HG03565 (cell line): Measurements from ENCODE around the gene OSBPL5.

Experiments used
- ATAC-seq: cut with Tn5 transposase; IDR thresholded peaks from one replicate; pipeline ENCODE4 v1.9.1; 2021; ENCODE audit warnings: mild to moderate bottlenecking, moderate library complexity; ENCODE audit not compliant: unreplicated experiment

The OSBPL5 gene

DNA sequence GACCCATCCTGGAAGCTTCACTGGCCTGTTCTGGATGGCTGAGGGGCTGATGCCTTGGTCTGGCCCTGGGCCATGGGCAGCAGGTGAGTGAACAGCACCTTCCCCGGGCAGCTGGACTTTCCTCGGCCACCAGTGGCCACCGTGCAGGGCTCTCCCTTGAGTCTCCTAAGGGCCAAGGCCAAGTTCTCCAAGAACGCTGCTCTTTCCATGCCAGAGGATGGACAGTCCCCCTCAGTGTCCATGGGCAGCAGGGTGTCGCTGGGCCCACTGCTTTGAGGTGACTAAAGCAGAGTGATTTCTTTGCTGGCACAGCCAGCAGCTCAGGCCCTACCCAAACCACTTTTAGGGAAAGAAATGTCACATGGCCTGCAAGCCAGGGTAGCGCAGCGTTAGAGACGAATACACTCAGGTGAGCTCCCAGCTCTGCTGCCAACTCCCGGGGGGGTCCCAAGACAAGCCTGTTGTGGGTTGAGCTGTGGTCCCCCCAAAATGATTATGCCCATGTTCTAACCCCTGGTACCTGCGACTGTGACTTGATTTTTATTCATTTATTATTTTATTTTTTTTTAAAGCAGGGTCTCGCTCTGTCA lies 104.6 kb downstream of the OSBPL5 start:
- ATAC-seq, result no peak

DNA sequence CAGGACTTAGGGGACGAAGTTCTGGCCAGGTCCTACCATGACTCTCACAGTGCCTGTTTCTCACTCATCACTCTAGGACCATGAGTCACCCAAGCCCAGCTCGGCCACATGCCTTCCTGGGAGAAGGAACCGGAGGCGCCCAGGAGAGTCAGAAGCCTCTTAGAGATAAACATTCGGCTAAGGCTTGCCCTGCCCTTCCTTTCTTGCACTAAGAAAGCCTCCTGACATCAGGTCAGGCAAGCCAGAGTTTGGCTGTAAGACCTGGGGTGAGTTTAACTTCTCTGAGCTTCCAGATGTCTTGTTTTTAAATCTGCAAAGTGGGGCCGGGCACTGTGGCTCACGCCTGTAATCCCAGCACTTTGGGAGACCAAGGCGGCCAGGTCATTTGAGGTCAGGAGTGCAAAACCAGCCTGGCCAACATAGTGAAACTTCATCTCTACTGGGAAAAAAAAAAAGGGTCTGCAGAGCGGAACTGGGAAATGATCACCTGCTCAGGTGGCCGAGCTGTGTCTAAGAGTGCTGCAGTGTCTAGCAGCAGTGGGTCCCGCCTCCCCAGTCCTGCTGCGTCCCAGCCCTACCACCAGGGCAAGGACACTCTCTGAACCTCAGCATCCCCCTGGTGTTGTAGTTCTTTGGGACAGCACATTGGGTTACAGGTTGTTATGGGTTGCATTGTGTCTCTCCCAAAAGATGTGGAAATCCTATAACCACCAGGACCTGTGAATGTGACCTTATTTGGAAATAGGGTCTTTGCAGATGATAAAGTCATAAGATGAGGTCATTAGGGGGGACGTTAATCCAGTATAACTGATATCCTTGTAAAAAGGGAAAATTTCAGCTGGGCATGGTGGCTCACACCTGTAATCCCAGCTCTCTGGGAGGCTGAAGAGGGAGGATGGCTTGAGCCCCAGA lies 106.1 kb downstream of the OSBPL5 start:
- no peak for ATAC-seq

DNA sequence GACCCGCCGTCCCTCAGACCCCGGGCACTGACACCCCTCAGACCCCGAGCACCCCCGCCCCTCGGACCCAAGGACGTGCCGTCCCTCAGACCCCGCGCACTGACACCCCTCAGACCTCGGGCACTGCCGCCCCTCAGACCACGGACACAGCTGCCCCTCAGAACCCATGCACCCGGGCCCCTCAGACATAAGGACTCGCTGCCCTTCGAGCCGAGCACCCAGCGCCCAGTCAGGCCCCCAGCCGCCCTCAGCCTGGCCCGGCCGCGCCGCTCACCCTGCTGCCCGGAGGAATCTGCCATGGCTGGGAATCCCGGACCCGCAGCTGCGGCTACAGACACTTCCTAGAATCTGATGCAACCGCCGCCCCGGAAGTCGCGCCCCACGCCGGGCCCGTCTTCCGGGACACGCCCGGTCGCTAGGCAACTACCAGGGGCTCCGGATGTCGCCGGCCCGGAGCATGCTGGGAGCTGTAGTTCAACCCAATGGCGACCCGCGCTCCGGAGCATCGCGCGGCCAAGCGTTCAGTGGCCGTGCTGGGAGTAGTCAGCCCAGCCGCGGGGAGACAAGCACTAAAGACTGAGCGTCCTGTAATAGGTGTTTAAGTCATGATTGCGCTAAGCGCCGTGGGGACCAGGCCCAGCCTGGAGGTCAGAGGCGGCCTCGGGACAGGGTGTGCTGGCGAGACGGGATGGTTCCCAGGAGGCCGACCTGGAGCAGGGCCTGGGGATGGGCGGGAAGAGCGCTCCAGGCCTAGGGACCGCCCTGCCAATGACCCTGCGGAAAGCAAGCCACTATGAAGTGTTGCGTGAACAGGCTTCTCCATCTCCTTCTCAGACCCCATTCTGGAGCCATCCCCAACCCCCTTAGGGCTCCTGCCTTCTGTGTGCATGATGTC lies 107.8 kb downstream of the OSBPL5 start, which contains the start of gene CARS1:
CARS1 (minus strand) TSS at position 355 of the 895 bp plus-strand sequence; CDS start at position 299, 56 bp downstream.
- peak; percentile 97 for ATAC-seq

DNA sequence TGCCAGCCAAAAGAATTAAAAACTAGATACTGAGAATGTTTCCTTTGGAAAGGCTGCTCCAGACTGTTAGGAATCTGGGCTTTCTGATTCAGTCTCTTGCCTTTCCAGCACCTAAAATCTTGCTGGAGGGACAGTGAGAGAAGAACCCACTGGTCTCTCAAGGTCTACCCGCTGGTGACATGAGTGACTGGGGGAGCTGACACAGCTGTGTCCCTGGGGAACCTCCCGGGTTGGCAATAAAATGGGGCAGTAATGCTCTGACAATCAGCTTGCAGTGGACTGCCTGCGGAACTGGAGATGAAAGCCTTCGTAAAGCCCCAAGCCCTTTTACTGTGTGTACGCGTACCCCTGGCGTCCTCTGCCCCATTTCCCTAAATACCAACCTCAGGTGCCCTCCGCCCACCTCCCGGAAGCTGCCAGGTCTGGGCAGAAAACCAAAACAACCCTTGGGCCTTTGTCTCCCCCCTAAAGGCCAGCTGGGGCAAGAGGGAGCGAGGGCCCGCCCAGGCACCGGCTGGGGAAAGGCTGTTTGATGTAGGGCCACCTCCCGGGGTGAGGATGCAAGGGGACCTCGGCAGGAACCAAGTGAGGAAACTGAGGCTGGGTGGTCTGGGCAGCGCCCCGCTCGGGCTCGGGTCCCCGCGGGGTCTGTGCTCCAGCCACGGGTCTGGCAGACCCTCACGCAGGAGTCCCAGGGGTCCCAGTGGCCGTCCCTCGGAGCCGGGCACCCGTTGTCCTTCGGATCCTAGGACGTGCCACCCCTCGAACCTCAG lies 108.6 kb downstream of the OSBPL5 start:
- no peak for ATAC-seq

DNA sequence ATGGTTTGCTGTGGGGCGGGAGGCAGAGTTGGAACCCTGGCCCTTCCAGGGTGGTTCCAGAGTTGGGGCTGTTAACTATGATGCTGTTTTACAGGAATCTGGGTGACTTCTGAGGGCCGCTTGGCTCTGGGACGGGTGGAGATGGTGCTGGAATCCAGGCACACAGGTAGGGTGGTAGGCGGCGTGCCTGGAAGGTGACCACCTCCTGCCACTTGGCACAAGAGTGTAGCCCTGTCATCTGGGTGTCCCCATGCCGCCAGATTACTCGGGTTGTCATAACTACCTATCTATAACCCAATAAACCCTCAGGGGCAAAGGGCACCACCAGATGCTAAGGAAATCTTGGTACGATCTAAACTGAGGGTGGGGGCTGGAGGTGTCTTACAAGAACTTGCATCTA lies 109.2 kb downstream of the OSBPL5 start:
- no peak for ATAC-seq

DNA sequence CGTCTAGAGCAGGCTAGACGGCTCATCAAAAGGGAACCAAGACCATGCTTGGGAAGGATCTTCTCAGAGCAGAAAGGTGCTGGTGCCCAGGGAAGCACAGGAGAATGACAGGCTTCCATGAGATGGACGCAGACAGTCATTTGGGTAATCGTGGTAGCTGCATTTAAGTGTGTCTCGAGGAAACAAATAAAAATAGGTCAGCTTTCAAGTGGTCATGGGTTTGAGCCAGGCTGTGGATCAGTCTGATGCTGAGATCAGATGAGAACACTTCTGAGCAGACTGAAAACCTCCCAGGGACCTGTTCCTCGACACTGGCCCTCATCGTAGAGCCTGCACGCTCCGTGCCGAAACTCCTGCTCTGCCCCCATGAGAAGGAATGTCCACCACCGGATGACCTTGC lies 112.5 kb downstream of the OSBPL5 start:
- ATAC-seq, result no peak

DNA sequence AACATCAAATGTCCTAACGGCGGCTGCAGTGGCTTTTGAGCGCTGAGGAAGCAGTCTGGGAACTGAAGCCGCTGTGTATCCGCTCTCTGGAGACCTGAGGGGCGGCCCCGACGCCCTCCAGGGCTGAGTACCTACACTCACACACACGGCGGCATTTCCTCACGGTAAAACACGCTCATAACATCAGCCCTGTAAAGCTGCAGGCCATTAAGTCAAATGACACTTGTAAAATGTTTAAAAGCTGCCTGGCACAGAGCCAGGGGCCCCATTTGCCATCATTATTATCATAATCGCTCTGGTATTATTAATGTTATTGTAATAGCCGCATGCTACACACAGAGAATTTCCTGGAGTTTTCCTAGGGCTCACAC lies 113.0 kb downstream of the OSBPL5 start:
- ATAC-seq, result no peak

DNA sequence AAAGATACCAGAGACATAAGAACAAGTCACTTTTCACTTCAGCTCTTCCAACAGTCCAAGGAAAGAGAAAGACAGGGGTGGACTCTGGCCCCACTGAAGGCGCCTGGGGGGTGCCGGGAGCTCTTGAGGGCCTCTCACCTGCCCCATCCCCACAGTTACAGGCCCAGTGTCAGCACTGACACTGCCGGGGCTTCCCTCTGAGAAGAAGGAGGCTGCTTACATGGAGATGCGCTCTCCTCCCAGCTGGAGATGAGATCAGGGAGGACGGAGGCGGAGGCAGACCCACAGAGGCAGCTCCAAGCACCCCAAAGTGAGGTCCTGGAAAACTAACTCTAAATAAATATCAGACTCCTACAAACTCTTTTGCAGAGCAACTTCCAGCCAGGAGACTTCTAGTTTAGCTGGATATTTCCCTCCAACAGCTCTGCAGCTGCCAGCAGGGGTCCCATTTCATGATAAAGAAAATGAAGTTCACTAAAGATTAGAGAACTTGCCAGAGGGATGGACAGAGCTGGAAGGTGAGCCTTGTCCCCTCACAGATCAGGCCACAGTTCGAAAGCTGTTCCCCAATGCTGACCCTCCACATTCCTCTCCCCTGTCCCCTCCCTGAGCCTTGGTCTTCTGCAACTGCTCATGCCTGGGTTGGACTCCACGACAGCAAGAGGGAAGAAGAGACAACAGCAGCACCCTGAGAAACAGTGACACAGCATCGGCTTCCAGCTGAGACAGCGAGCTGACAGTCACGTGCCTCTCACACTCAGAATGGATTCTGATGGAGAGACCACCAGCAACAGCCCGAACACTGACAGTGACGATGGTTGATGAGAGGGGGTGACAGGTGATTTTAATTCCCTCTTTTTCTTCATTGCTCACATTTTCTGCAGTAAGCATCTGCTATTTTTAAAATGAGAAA lies 113.7 kb downstream of the OSBPL5 start:
- no peak for ATAC-seq

DNA sequence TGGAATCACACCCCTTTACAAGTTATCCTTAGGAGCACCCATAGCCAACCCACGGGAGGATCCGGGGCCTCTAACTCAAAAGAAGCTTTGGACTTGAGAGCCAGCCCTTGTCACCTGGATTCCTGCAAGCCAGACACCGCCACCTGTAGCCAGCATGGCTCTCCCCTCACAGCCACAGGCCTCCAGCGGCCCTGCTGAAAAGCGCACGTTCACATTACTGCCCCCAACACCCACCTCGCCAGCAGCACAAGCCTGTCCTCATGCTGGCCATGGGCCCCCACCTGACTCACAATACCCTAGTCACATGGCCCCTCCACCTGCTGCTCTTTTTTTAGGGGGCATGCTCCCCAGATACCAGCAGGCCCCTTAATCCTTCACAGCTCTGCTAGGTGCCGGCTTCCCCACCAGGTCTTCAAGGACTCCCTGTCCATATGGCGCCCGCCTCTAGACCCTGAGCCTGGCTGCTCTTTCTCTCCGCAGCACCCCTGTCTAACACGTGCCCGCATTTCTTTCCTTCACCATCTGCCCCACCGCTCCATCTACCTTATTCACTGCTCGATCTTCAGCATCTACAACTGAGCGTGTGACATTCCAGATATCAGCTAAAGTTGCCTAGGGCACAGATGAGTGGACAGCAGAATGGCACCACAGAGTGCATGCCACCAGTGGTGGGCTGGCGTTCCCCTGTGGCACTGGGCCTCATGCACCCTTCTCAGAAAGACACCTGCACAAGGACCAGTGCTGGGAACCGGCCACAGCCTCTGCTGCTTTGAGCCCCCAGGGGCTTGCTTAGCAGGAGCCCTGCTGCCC lies 114.5 kb downstream of the OSBPL5 start:
- ATAC-seq, result no peak

DNA sequence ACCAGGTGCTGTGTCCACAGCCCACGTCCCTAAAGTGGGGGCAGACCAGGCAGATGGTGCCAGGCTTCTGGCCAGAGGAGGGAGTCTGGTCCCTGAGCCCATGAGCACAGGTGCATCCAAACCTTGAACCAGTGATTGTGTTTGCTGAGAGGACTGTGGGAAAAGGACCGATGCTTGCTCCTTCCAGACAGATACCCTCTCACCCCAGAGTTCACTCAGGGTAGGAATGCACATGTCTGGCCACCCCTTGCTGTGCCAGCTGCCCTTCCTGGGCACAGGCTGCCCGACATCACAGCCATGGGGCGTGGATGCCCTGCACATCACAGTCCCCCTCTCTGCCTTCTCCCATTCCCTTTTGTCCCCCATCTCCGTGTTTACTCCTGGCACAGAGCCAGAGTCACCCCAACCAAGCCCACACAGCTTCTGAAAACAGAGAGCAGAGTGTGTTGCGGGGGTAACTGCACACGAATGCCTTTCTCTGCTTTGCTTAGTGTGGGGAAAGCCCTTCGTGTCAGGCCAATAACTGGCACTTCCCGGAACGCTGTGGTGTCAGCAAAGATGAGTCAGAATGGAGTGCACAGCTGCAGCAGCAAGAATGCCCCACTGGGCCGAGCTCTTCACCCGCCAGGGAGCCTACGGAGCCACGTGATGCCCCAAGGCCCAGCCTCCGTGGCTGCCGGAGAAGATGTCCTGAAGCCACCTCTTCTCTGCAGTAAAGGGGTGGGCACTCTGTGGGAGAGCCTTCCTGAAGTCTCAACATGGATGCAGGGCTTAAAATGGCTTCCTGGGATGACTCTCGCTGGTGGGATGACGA lies 115.5 kb downstream of the OSBPL5 start:
- peak; percentile 88 for ATAC-seq

DNA sequence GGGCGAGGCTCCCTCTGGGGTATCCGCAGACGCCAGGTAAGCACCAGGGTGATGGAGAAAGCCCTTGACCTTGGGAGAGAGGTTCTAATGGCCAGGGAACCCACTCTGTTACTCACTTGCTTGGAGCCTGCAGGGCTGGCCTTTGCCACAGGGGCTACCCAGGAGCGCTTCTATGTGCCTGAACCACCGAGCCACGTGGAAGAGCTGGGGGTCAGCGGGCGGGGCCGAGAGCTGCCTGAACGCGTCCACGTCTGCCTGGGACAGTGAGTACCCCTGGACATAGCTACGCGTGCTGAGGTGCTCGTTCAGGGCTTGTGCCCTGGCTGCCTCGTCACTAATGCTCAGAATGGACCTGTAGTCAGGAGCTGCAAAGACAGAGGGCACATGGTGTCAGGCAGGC lies 117.5 kb downstream of the OSBPL5 start:
- ATAC-seq, result no peak

DNA sequence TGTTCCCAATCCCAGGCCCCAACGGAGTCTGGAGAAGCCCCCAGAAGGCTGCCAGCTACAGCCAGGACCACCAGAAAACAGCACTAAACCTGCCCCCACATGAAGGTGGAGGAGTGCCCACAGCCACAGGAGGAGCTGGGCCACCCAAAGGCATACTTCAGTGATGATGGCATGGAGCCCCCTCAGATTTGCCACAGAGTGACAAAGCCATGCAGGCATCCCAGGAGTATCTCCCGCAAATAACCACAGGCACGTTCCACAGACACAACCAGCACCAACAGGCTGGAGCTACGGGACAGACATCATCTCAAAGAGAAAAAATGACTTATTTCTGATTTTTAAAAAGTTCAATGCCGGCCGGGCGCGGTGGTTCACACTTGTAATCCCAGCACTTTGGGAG lies 118.5 kb downstream of the OSBPL5 start:
- ATAC-seq, result no peak

DNA sequence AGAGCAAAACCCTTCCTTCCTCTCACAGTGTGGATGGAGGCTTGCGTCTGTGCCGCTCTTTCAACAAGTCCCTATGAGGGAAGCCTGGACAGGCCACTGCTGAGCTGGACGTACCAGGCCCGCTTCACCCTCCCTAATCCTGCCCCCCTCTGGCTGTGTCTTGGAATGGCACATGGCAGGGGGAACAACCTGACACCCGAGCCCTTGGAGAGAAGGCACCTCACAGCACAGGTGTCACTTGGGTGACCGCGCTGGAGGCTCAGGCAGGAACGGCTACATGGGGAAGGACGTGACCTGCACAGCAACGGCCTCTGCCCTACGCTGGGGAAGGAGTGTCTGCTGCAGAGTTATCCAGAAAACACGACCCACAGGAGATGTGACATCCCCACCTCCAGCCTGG lies 118.9 kb downstream of the OSBPL5 start:
- no peak for ATAC-seq

DNA sequence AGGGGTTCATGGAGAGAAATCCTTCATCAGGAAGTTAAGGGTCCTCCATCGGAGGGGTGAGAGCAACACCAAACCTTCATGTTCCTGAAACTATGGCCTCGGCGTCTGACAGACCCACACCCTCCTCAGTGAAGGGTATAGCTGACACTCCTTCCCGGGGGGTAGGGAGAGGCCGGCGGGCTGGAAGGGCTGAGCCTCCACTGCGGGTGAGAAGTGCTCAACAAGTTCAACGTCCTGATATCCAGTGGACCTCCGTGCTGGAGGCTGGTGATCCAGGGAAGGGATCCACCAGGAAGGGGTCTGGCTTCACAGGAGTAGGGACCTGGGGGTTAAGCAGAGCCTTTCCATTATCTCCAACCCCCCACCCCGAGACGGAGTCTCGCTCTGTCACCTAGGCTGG lies 120.2 kb downstream of the OSBPL5 start:
- ATAC-seq, result no peak

DNA sequence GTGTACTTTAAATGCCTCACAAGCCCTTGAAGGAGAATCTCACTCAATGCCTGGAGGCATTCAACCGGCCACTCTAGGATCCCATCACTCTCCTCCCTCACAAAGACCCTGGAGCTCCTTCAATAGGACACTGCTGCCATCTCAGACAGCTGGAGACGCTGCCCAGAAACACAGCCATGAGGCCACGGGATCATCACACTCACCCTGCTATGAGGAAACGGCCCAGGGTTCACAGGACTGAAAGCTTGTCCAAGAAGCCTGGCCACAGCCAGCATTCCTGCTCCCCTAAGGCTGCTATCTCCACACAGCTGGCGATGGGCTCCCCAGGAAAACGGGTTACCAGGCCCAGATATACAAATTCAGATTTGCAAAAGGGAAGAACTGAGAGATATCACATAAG lies 121.1 kb downstream of the OSBPL5 start:
- no peak for ATAC-seq

DNA sequence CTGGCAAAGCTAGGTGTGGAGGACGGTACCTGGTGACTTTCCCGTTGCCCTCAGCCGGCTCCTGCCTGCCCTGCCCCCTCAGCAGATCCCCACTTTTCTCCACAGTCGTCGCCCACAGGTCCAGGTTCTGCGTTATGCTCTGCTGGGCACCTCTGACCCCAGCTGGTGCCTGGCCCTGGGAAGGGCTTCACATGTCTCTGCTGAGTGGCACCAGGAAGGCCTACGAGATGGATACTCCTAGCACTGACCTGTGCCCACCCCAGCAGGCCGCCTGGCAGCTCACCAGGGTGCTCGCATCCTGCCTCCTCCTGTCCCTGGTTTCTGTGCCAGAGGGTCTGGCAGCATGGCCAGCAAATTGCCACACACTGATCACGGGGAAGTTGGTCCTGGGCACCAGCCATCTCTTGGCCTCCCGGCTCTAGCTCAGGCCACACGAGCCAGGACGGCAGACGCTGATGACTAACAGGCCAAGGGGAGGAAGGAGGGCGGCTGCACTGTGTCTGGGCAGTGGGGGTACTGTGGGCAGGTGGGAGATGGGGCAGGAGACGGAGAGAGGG lies 121.7 kb downstream of the OSBPL5 start:
- ATAC-seq, result no peak

DNA sequence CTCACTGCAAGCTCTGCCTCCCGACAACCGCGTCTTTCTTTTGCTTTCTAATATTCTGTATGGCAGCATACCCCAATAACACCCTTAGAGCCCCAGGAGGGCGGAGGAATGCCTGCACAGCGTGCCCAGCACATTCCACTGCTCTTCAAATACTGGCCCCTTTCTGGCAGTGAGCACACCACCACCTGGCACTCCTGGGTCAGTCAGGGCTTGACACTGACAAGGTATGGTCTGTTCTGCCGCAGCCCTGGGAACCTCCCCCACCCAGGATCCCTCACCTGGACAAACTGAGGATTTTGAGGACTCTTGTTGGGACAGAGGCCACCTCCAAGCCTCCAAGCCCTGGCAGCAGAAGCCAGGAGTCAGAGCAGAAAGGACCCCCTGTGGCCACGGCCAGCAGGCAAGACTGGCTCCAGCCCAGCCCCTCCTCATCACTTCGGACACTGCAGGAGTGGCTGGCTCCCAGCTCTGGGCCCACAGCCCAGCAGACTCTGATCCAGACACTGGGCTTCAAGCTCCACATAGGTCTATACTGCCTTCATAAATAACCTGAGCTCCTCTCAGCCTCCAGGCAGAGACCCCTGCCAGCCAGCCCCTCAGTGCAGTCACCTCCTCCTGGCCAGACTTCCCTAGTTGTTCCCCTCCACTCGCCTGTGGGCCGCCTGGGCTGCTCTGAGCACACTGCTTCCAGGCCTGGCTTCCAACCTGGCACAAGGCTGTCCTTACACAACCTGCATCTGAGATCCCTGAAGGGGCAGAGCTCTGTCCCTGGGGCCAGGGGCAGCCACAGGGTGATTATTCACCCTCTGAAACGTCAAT lies 122.4 kb downstream of the OSBPL5 start:
- ATAC-seq, result no peak
